ENCODE results near the gene EDN1.

DNA sequence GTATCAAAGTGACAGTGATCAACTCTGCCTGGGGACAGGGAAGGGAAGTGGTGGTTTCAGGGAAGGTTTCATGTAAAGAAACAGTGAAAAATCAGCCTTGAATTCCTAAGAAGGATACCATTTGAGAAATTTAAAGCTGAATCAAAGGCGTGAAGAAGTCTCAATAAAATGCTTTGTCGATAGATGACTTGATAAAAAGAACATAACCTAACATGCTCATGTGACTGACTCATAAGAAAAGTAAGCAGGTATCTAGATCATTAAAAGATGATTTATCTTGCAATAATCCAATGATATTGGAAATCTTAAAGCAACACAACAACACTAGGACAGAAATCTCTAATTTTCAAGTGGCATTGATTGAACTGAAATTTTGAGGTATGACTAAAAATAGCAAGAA is 14.3 kb downstream of the EDN1 start:
- TF ChIP-seq SMC3 (IDR thresholded peaks at IDR 0.05; ENCODE audit: low read length) (no peak), POLR2AphosphoS2 (IDR thresholded peaks at IDR 0.05; ENCODE audit: low read depth, low read length) (no peak), ZBTB21 (CRISPR knock-in tag; IDR thresholded peaks at IDR 0.05) (no peak), BRCA1 (CRISPR knock-in tag; IDR thresholded peaks at IDR 0.05) (no peak), MEIS2 (CRISPR knock-in tag; IDR thresholded peaks at IDR 0.05) (no peak), ZNF24 (IDR thresholded peaks at IDR 0.05) (no peak), TCF7L2 (IDR thresholded peaks at IDR 0.05; ENCODE audit: low read depth, low read length) (no peak), ZNF589 (CRISPR knock-in tag; conservative IDR thresholded peaks at IDR 0.05) (no peak), ZSCAN25 (CRISPR knock-in tag; IDR thresholded peaks at IDR 0.05) (no peak), SRSF4 (IDR thresholded peaks at IDR 0.05; ENCODE audit: low read depth, low read length, poor library complexity, severe bottlenecking) (no peak)
- TF ChIP-seq, protein P1, sequence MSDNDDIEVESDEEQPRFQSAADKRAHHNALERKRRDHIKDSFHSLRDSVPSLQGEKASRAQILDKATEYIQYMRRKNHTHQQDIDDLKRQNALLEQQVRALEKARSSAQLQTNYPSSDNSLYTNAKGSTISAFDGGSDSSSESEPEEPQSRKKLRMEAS (IDR thresholded peaks at IDR 0.05), result no peak
- TF ChIP-seq, protein P2, sequence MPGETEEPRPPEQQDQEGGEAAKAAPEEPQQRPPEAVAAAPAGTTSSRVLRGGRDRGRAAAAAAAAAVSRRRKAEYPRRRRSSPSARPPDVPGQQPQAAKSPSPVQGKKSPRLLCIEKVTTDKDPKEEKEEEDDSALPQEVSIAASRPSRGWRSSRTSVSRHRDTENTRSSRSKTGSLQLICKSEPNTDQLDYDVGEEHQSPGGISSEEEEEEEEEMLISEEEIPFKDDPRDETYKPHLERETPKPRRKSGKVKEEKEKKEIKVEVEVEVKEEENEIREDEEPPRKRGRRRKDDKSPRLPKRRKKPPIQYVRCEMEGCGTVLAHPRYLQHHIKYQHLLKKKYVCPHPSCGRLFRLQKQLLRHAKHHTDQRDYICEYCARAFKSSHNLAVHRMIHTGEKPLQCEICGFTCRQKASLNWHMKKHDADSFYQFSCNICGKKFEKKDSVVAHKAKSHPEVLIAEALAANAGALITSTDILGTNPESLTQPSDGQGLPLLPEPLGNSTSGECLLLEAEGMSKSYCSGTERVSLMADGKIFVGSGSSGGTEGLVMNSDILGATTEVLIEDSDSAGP (CRISPR knock-in tag; IDR thresholded peaks at IDR 0.05; ENCODE audit: borderline replicate concordance), result no peak
